Activated CD4-positive, alpha-beta T cell treated with anti-CD3 and anti-CD28 coated beads, Interleukin-2, amount 50 U/mL, for 4 hours (primary cell): Measurements from ENCODE around the gene CCDC146.

Experiments
- DNase-seq, 2 experiments: peaks; one replicate each; pipeline ENCODE4 v3.0.0-alpha.2; 2020

CCDC146 gene

DNA sequence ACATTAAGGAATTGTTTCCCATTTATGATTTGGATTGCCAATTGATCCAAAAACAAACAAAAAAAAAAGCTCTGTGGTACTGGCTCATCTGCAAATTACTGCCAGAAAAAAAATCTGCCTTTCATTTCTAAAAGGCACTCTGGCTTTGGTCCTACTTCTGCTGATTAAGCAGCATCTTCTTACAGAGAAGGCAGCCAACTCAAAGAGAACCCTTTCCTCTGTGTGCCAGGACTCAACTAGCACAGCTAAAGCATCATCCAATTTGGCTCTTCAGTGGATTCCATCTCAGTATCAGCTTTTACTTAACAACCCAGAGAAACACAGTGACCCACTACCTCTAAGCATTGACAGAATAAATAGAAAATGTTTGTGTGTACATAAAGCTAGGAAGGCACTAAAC is 213.2 kb downstream of the CCDC146 start:
- no peak for DNase-seq

- no peak for DNase-seq
These were observed 215.1 kb downstream of the CCDC146 start for GRCh38 chr7:77337456-77337990.

- no peak for DNase-seq
These were observed 215.8 kb downstream of the CCDC146 start for GRCh38 chr7:77338260-77338659.

DNA sequence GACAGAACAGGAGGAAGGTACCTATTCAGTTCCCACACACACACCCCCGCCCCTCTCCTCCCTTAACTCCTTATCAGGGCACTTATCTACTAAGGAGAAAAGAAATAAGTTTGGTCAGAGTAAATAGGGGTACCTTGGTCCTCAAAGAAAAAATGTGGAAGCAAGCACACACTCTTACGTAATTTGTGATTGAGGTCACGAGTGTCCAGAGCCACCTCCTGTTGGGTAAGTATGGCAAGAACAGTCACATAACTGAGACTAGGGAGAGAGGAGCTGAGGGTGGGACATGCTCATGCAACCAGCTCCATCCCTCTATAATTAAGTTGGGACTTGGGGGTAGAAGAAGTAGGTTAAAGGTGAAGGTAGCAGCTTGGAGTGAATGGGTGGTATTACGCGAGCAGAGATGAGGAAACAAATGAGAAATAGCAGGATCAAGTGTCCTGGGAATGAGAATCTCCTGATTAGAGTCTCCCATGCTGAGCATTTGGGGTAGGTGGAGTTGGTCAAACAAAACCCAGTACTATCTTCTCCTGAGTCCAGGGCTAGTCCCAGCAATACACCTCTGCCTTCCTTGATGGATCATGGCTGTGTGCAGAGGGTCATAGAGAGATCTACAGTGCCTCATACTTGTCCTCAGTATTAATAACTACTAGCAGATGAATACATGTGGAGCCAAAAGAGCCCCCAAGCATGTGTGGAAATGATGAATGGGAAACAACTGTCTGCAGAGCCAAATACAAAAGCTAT is 216.6 kb downstream of the CCDC146 start:
- DNase-seq = no peak

- DNase-seq = no peak
These were observed 217.3 kb downstream of the CCDC146 start for GRCh38 chr7:77339726-77340125.
